ENCODE data around the gene MAPKAP1.

MAPKAP1 gene

DNA sequence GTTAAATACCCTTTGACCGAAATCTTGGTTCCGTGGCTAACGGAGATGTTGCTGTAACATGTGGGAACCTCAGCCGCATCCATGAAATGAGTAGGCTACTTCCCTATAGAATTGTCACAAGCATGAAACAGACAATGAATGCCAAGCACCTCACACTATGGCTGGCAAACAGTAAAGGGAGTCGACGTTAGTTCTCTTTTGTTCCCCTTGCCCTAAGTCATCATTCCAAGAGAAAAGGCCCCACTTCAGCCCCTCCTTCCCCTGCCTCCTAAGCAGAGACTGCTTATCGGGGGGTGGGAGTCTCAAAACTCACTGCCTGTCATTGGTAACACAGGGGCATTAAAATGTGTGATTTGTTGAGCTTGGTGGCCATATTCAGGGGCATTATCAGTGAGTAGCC lies 159.6 kb downstream of the MAPKAP1 start:
- no peak for DNase-seq (ENCODE audit: low read depth, low spot score)
- no peak overlapping the region for H3K27ac ChIP-seq

- no peak for DNase-seq (ENCODE audit: low read depth, low spot score)
- no peak overlapping the region for H3K27ac ChIP-seq
Observed at GRCh38 chr9:125545845-125546244, 161.2 kb downstream of the MAPKAP1 start.

- no peak overlapping the region for H3K27ac ChIP-seq
- DNase-seq (ENCODE audit: low read depth, low spot score), result no peak
Observed at GRCh38 chr9:125544988-125545651, 161.9 kb downstream of the MAPKAP1 start.

DNA sequence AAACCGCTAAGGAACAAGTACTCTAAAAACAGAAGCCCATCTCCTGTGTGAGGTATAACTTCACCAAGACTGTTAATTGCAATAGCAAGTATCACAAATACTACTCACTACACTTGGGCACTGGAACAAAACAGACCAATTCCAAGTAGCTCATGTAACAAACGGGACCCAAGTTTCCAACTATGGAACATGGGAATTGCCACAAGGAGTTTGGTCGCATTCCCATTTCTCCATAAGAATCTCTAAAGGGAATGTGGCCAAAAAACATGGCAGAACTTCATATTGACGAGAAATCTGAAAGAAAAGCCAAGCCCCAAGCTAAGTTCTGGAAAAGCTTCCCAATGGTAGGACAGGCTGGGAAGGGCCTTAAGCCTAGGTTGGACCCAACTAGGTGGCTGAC lies 162.5 kb downstream of the MAPKAP1 start:
- no peak overlapping the region for H3K27ac ChIP-seq
- DNase-seq (ENCODE audit: low read depth, low spot score), result no peak

DNA sequence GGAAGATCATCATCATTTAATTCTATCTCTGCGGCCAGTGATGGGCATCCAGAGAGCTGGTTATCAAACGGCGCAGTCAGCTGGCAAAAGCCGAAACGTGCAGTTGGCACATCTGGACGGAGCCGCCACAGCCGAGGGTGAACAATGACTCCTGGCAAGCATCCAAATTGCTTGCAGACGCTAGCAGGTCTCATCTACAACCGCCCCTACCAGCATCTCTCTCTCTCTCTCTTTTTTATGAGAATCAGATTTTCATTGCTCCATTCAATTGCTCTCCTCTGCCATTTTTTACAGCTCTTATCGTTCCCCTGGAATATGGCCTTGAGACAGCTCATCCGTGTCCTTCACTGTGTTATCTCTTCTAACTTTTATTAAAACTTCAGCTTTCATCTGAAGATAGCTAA lies 165.2 kb downstream of the MAPKAP1 start:
- H3K27ac ChIP-seq, result no peak overlapping the region
- DNase-seq (ENCODE audit: low read depth, low spot score), result no peak

GRCh38 chr9:125540497-125540896 lies 166.5 kb downstream of the MAPKAP1 start:
- H3K27ac ChIP-seq, result peak overlapping the region; percentile 55
- peak; percentile 56 for DNase-seq (ENCODE audit: low read depth, low spot score)

DNA sequence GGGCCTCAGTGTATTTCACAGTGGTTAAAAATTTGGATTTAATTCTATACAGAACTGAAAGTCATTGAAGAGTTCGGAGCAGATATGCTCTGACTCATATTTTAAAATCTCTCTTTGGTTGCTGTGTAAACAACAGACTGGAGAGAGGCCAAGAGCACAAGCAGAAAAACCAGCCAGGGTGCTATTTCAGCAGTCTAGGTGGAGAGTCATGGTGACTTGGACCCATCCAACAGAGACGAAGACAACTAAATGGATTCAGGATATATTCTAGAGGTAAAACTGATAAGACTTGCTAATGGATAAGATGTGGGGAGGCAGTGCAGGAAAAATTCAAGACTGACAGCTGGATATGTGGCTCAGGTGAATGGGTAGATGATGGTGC lies 168.9 kb downstream of the MAPKAP1 start:
- DNase-seq (ENCODE audit: low read depth, low spot score), result peak; percentile 85
- peak overlapping the region; percentile 14 for H3K27ac ChIP-seq

GRCh38 chr9:125537442-125538091 lies 169.4 kb downstream of the MAPKAP1 start:
- H3K27ac ChIP-seq, result peak overlapping the region; percentile 14
- DNase-seq (ENCODE audit: low read depth, low spot score), result no peak

DNA sequence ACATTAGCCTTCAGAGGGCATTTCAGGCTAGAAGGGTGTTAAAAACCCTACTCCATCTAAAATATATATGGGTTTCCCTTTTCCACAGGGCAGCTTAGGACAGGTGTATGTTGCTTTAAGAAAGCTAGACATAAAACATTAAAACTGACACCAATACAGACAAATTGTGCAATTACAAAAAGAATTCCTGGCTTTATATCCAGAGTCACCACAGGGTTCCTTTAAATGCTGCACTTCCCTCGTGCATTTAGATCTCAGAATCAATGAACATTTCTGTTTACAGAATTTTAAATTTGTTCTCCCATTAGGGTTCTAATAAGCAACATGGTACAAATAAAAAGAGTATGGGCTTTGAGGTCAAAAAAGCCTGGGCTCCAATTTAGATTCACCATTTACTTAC lies 170.2 kb downstream of the MAPKAP1 start:
- H3K27ac ChIP-seq, result no peak overlapping the region
- DNase-seq (ENCODE audit: low read depth, low spot score), result no peak

DNA sequence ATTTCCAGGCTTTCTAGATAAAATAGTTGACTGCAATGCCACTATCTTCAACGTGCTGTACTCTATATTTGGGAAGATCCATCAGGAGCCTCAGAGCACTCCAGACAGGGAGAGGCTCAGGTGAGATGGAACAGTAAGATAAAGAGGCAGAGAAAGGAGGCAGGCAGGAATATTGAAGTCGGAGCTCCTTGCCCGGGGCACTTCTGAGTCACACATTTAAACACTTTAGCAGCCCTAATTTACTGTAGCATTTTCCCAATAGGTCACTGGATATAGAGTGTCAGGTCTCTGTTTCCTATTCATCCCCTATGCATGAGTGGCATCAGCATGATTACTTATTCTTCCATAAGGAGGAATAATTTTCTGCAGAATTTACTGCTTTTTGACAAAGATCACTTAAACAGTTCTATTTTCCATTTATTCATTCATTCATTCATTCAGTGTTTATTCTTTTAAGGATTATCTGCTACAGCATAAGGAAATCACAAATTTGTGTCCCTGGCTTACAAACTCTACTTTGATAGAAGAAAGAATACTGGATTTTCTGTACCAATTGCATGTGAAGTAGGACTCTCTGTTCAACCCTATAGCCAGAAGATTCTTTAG lies 170.7 kb downstream of the MAPKAP1 start:
- H3K27ac ChIP-seq, result no peak overlapping the region
- DNase-seq (ENCODE audit: low read depth, low spot score), result peak; percentile 33

DNA sequence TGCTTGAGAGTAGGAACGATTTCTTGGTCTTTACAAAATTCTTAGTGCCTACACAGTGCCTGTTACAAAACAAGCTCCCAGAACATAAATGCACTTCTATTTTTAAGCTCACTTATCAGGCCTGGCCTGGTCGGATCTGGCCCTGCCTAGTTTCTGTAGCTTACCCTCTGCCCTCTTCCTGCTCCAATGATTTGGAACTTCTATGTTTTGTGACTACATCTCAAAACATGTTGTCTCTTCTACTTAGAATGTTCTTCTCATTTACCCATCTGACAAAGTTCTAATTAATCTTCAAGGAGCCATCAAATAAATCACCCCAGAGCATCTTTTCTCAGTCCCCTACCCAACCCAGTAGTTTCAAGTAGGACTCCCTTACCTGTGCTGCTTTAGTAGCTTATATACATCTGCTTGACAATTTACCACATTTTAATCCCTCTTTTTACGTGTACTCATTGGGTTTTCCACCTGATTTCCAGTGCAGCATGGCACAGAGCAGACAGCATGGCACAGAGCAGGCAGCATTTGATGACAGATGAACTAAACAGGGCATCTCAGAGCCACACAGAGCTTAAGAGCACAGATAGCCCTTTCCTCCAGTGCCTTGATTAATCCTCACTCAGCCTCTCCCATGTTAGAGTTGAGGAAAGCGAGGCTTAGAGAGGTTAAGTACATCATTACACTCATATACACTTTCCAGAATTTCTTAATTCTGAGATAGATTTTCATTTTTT lies 171.9 kb downstream of the MAPKAP1 start:
- no peak for DNase-seq (ENCODE audit: low read depth, low spot score)
- no peak overlapping the region for H3K27ac ChIP-seq

DNA sequence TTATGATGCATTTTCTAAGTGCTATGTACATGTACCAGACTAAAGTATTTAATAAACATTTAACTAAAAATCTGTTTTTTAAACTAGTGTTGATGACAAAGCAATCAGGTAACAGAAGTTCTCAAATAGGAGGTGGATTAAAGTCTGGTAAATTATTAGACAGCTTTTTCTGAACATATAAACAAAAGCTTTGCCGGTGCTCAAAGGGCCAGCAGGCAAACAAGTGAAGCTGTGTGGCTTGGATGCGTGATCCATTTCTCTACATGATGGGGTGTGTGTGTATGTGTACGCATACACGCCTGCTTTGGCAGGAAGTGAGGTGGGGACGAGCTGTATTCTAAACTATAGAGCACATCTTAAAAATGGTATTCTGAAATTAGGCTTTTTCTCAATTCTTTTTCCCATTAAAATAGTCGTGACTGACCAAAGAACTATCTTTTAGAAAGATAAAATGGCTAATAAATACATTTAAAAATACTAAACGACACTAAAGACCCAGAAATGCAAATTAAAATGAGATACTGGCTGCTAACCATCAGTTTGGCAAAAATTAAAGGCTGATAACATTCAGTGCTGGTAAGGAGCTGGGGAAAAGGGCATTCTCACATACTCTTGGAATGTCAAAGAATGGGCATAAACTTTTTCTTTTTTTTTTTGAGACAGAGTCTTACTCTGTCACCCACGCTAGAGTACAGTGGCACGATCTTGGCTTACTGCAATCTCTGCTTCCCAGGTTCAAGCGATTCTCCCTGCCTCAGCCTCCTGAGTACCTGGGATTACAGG lies 174.0 kb downstream of the MAPKAP1 start:
- DNase-seq (ENCODE audit: low read depth, low spot score), result no peak
- H3K27ac ChIP-seq, result no peak overlapping the region

- DNase-seq (ENCODE audit: low read depth, low spot score), result no peak
- no peak overlapping the region for H3K27ac ChIP-seq
Observed at GRCh38 chr9:125532412-125532811, 174.6 kb downstream of the MAPKAP1 start.

DNA sequence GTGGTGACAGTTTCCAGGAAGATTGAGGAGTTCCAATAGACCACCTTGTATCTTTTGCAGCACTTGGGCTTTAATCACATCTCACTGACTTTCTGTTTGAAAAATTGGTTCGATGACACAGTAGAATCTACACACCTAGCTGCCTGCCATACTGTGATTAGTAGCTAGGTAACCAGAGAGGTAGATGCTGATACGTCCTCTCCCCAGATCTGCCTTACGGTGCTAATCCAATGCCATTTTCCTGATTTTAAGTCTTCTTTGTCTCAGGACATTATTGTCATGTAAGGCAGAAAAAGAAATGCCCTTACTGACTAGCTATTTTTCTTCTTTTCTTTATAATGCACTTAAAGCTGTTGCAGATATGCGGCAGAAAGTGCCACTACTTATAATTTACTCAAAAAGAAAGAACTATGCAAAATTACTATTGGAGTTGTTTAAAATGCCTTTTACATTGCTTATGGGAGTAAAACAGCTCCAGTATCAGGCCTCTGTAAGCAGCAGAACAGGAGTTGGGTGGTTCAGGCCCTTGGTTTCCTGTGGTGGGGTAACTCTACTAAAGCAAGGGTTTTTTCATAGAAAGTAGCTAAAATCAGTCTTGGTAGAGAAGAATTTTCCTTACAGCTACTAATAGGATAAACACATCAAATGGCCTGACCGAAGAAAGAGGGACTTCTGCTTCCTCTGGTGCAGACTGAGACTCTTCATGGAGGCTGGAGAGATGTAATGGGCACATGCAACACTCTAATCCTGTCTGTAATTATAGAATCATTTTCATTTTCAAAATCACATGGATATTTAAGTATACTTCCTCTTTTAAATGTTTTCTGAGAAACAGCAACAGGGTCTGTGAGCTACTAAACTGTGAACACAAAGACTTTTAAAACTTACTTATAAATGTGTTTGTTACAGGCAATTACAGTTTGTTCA lies 177.2 kb downstream of the MAPKAP1 start:
- no peak overlapping the region for H3K27ac ChIP-seq
- DNase-seq (ENCODE audit: low read depth, low spot score), result no peak

GRCh38 chr9:125529107-125529506 lies 177.9 kb downstream of the MAPKAP1 start:
- no peak overlapping the region for H3K27ac ChIP-seq
- no peak for DNase-seq (ENCODE audit: low read depth, low spot score)

DNA sequence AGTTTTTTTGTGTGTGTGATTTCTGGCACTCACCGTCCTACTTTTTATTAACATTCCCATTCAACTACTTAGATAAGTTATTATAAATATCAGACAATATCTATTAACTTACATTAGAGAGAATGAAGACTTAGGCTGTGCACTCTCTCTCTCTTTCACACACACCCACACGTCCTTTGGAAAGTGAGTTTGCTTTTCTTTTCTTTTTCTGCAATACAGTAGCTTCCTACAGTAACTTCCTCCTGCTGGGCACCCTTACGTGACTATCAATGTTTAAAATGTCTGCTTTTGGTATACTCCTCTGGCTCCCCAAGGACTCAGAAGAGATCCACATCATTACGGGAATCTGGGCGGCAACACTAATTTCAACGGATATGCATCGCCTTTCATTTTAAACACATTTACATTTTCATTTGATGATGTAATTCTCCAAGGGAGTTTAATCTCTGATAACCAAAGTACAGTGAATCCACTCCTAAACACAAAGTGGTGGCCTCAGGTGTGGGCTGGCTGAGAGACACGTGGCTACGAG lies 179.5 kb downstream of the MAPKAP1 start:
- no peak overlapping the region for H3K27ac ChIP-seq
- DNase-seq (ENCODE audit: low read depth, low spot score), result no peak

- H3K27ac ChIP-seq, result no peak overlapping the region
- DNase-seq (ENCODE audit: low read depth, low spot score), result no peak
Observed at GRCh38 chr9:125525921-125526631, 180.9 kb downstream of the MAPKAP1 start.

DNA sequence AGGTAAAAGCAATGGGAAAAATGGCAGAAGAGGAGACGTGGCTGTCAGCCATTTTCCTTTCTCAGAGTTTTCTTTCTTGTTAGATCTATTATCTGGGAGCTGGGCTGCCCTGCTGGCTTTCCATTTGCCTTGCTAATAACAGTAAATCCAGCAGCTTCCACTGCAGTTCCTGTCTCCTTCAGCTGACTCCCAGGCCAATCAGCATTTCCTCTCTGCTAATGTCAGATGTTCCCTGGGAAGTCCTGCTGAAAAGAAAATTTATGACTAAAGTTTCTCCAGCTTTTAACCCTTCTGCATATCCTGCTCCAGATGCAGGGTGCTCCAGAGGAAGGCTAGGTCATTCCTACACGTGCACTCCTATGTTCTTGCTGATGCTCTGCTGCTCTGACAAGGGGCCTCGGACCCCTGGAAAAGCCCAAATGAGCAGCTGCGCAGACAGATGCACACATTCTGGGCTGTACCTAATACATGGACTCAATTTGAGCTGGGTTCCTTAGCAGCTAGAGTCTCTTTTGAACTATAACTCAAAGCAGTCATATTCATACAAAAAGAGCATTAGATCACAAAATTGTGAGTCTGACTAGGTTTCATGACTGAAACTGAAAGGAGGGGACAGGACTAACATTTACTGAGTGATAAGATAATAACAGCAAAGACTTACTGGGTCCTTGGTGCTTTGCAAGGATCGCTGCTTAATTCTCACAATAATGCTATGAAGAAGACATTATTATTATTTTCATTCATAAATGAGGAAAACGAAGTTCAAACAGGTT lies 182.2 kb downstream of the MAPKAP1 start:
- DNase-seq (ENCODE audit: low read depth, low spot score), result no peak
- no peak overlapping the region for H3K27ac ChIP-seq
